Midbrain (tissue), 1 donor: ENCODE data around the gene ZNF275.
"Not testable (repeated sequence)": the region's sequence is repeated elsewhere in the genome, so short reads cannot be mapped to it uniquely, and the experiment has no call there.

ENCODE experiments used
- DNase-seq: peaks from one replicate; lab custom pipeline; 2025; lab: John Stamatoyannopoulos, UW

The ZNF275 gene

DNA sequence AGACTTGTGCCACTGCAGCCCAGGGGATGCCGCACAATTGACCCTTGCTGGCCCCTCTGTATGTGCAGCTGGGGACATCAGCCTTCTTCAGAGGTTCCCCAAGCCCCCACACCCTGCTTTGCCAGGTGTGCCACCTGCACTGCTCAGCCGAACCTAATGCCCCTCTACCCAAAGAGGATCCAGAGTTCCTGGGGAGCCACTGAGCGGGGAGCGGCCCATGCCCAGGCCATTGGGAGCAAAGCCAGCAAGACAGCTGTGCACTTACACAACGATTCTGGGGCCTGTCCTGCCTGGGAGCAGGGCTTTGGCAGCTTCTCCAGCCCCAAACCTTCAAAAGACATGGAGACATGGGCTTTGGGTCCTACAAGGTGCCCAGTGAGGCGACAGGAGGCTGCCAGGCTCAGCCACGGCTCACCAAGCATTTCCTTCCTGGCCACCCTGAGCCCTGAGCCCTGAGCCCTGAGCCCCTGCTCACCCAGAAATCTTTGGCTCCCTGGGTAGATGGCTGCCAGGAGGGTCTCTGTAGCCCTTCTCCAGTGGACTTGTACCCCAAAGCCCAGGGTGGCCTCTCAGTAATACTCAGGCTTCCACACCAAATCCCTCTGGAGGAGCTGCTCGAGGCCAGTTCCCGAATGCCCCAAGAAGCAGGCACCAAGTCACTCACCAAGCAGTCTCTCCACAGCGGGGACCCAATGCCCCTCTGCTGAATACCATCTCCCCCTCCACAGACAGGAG is 54.2 kb downstream of the ZNF275 start:
- DNase-seq: no peak

DNA sequence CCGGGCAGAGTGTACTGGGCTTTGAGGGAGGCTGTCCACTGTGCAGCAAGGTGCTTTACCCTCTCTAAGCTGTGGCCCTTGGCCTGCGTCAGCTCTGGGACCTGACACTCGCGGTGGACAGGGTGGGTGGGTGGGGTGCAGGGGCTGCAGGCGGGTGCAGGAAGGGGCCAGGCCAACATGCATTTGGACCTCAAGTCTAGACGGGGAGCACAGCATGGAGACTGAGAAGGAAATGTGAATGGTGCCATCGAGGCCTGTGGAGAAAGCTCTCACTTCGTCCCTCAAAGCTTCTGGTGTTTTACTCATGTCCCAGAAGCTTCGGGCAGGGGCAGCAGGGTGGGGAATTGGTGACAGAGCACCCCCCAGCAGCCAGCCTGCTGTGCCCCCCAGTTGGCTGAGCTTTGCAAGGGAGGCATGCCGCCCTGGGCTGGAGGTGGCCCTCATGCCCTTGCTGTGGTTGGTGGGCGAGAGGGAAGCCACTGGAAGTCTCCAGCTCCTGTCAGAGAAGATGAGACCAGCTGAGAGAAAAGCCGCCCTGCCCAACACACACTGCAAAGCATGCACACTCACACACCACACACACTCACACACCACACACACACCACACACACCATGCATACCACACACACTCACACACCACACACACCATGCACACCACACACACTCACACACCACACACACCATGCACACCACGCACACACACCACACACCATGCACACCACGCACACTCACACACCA is 54.9 kb downstream of the ZNF275 start:
- DNase-seq: no peak

DNA sequence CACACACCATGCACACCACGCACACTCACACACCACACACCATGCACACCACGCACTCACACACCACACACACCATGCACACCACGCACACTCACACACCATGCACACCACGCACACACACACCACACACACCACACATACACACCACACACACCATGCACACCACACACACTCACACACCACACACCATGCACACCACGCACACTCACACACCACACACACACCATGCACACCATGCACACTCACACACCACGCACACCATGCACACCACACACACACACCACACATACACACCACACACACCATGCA is 55.5 kb downstream of the ZNF275 start:
- DNase-seq: not testable (repeated sequence)

DNA sequence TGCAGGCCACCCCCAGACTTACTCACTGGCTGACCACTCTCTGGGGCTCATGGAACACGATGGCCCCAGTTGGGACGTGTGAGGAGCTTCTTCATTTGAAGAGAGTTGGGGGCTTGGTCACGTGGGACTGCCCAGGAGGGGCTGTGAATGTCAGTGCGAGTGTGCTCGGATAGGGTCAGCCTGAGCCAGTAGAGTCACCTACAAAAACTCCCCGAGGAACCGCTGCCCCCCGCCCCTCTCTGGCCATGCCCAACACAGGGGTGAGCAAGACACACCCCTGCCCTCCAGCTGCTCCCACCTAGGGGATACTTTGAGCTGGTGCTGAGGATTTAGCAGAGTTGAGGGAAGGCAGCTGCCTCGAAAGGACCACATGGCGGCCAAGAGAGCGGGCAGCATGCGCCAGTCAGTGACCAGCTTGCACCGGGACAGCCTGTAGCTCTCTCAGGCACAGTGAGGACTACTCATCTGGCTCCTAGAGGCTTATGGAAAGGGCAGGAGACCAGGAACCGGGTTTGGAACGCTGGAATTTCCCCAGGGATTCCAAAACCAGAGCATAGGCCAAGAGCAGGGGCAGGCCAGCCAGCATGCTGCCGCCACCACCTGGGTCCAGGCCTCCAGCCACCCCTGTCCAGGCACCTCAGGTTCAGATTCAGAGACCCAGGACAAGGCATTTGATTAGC is 58.8 kb downstream of the ZNF275 start:
- no peak for DNase-seq

DNA sequence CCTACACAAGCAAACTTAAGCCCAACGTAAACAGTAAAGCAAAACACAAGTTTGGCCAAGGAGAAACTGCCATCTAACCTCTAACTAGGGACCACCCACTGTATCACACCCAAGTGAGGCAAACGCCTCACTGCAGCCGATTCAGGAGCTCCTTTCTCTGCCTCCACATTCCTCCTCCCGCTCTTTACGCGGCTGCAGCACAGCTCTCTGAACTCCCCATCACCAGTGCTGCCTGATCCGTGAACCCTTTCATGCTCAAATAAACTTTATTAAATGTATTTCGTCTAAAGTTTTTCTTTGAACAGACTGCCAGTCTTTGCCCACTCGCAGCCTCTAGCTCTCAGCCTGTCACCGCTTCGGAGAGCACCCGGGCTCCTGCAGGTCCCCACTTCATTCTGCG is 60.7 kb downstream of the ZNF275 start:
- DNase-seq: no peak

DNA sequence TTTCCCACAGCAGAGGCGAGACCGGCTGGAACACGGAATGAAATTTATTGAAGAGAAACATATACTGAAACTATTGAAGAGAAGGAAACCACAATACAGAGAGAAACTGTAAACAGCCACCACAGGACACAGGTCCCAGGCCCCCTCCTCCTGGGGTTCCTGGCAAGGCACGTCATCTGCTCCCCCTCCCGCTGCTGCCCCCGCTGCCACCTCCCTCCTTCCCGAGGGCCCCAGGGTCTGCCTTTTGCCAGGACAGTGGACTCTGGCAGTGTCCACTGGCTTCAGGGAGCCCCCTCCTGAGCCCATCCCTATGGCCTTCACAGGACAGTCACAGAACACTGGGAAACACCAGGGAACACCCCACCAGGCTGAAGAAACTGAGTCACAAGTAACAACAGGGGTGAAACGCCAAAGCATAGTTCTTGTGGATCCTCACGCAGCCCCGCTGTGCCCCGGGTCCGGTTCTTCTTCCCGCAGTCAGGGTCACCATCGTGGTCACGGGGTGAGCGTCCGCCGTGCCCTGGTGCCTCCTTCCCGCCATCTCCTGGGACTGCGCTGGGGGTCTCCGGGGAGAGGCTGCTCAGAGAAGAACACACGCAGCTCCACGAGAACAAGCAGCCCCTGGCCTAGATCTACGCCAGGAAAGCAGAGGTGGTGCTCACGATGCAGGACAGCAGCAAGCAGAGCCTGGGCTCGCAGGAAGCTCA is 61.8 kb downstream of the ZNF275 start:
- no peak for DNase-seq

DNA sequence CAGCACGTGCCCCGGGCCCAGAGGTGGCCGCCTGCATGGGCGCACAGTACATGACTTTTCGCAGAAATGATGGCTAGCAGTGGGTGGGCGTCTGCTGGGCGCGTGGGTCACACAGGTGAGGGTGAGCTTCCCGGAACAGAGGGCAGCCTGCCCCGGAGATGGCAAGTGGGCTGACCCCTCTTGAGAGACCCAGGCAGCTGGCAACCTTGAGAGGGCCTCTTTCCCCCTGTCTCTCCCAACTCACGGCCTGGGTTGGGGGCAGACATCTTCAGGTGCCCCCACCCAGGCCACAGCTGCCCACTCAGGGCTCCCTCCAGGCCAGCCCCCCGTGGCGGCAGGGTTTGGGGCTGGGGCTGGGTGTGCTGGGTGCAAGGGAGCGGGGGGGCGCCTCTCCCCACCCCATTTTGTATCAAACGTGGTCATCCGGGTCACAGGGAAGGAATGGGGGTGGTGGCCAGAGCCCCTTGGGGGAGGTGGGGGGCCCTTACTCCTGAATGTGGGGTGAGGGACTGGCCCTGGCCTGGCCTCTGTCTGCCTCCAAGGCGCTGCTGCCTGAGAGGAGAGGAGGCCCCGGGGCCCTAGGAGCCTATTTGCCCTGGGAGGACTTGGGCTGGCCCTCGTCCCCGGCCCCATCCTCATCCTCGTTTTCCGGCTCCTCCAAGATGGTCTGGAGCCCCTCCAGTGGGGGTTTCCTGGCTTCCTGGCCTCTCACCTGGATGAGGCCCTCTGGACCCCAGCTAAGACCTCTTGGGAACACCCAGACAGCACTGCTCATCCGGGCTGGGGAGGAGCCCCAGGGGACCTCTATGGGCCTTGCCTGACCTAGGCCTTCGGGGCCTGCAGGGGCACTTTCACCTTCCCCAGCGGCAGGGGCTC is 62.6 kb downstream of the ZNF275 start:
- no peak for DNase-seq

DNA sequence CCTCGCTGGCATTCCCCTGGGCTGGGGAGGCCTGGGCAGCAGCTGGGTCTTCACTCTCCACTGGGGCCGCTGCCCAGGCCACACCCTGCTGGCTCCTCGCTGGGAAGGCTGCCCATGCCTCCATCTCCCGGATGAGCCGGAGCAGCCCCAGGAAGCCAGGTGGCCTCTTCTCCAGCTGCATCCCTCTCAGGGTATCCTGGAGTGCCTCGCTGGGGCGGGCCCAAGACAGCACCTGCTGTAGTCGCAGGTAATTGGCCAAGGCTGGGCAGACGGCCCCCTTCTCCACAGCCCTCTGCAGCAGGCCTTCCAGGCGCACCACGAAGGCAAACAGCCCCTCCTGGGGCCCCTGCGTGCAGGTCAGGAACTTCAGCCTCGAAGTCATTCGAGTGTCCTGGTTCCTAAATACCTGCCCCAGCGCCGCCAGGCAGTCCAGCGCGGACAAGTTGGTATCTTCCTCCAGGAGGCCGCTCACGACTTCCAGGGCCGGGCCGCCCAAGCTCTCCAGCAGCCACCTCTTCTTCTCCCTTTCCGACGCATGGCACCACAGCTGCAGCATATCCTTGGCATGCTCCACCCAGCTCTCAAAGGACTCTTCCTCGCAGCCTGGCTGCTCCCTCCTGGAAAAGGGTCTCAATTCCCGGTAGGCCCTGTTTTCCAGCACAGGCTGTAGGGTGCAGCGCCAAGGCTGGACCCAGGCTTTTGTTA is 63.5 kb downstream of the ZNF275 start:
- DNase-seq: no peak

DNA sequence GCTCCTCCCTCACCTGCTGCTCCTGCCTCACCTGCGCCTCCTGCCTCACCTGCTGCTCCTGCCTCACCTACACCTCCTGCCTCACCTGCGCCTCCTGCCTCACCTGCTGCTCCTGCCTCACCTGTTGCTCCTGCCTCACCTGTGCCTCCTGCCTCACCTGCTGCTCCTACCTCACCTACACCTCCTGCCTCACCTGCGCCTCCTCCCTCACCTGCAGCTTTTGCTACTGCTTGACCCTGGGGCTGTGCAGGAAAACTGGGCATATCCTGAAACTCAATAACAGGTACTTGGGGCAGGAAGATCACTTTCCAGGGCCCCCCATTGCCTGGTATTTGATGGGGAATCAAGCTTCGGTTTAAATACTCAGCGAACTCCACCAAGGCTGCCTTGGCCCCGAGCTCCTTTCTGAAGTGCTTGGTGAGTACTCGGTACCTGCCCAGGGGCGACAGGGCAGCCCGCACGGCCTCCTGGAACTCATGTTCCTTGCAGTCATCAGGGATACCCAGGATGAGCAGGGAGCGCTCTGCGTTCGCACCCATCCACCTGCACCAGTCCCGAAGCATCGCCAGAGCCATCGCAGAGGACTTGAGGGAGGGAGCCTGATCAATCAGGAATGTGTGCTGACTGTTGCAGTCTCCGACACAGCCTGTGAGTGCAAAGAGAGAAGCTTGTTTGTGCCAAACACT is 64.5 kb downstream of the ZNF275 start:
- DNase-seq: no peak

DNA sequence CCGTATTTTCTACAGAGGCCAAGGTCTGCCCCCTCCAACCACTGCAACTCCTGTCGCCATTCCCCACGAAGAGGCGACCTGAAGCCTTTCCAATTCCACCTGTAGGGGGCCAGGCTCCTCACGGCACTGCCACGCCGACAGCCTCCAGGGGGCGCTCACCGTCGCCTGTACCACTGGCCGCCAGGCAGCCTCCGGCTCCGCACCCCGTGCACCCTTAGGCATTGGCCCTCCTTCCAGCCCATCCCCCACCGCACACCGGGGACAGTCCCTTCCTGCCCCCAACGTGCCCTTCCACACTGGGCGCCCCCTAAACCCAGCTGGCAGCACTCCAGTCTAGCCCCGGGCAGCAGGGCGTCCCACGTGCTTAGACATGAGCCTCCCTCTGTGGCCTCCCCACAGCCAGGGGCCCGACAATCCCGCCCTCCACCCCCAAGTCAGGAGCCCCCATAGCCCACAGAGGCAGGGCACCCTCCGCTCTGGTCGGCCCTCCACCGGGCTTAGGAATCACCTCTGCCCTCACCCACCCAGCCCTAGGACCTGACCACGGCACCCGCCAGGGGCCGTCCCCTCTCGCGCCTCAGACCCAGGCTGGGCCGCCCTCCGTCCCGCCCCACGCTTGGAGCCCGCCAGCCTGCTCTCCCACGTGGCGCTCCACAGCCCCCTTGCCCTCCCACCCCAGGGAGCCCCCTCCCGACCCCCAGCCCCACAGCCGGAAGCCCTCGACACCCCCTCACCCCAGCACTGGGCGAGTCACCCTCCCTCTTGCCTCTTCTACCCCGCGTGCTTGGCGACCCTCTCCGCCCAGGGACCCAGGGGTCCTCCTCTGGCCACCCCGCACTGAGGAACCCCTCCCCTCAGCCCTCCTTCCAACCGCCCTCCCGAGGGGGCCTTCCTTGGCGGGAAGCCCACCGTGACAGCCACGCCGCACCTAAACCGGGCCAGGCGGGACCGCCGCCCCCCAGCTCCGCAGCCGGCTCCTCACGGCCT is 66.5 kb downstream of the ZNF275 start:
- DNase-seq: no peak

DNA sequence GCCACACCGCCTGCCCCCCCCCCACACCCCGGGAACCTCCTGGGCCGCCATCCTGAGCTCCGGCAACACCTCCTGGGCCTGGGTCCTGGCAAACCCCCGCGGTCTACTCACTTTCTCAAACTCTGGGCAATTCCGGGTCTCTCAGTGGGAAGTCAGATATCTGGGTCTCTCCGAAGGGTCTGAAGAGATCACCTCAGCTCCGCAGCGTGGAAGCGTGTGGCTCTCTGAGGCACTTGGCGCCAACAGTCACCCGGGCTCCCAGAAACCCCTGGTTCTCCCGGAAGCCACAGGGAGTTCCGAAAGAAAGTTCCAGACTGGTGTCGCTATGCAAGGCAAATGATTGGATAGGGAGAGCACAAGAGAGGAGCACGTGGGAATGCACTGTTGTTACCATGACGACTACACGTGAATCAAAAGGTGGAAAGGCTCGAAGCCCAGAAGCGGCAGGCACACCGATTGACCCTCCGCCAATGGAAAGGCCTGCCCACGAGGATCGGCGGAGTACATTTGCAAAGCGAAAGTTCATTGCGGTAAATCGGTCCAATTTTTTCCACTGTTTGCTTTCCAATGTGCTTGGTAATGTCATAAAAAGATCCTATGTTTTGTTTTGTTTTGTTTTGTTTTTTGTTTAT is 67.3 kb downstream of the ZNF275 start, which contains the start of gene PNMA6E:
PNMA6E (minus strand) TSS at position 218 of the 632 bp plus-strand sequence. CDS start 2,501 bp downstream, outside the sequence.
- no peak for DNase-seq
